PC-3 (cell line): ENCODE results near the gene PGBD4. TPM values are rescaled to one million over a fixed set of nuclear protein-coding genes. Genes with fewer than 3 reads are reported as not detected.
"Not testable (repeated sequence)": the region's sequence is repeated elsewhere in the genome, so short reads cannot be mapped to it uniquely, and the experiment has no call there.

Experiments
- ATAC-seq: fragments of 200-7000 bp; cut with Tn5 transposase; 2 replicates; pipeline ENCODE4 v1.9.1; 2020; ENCODE audit warnings: mild to moderate bottlenecking, moderate library complexity
- BruUV-seq: library from RNA; stranded (reverse); fragments of 400-500 nt; replicated peaks from 2 replicates; lab custom pipeline; 2021; lab: Mats Ljungman, UMichigan
- CTCF ChIA-PET: fragments of 300-600 bp; sonication (Branson Sonifier 250); formaldehyde crosslinking; loops from one replicate; lab custom pipeline; 2022; ENCODE audit warnings: antibody characterized with exemption; lab: Charles Lee
- POLR2A ChIA-PET: fragments of 300-600 bp; sonication (Branson Sonifier 250); formaldehyde crosslinking; loops from one replicate; lab custom pipeline; 2022; ENCODE audit warnings: antibody characterized with exemption; ENCODE audit not compliant: unreplicated experiment; lab: Charles Lee
- DNase-seq: peaks from one replicate; pipeline ENCODE4 v3.0.0-alpha.2; 2015
- H2AFZ ChIP-seq: fragments of 300-600 bp; sonication (generic); 2 replicates; pipeline ENCODE4 v1.6.0; 2016; ENCODE audit warnings: antibody characterized with exemption, low read length
- H3F3A ChIP-seq: fragments of 300-600 bp; sonication (generic); one replicate; pipeline ENCODE4 v1.6.0; 2017; ENCODE audit warnings: antibody characterized with exemption, low read length, control low read depth, mild to moderate bottlenecking; ENCODE audit not compliant: unreplicated experiment
- H3K27ac ChIP-seq: fragments of 300-600 bp; sonication (generic); 2 replicates; pipeline ENCODE4 v1.5.1; 2016; ENCODE audit warnings: mild to moderate bottlenecking, low read length
- H3K27me3 ChIP-seq: fragments of 300-600 bp; sonication (generic); 2 replicates; pipeline ENCODE4 v1.6.1; 2016; ENCODE audit warnings: low read length, mixed read lengths
- H3K36me3 ChIP-seq: fragments of 300-600 bp; sonication (generic); 2 replicates; pipeline ENCODE4 v1.6.1; 2016; ENCODE audit warnings: low read depth, mixed run types, low read length, mixed read lengths
- H3K4me1 ChIP-seq: fragments of 300-600 bp; sonication (generic); 2 replicates; pipeline ENCODE4 v1.5.1; 2016; ENCODE audit warnings: low read length; ENCODE audit not compliant: insufficient read depth
- H3K4me2 ChIP-seq: fragments of 300-600 bp; sonication (generic); 2 replicates; pipeline ENCODE4 v1.6.0; 2016; ENCODE audit warnings: low read length
- H3K4me3 ChIP-seq: fragments of 300-600 bp; sonication (generic); 2 replicates; pipeline ENCODE4 v1.5.1; 2016; ENCODE audit warnings: mild to moderate bottlenecking, low read length, mixed read lengths
- H3K79me2 ChIP-seq: fragments of 300-600 bp; sonication (generic); 2 replicates; pipeline ENCODE4 v1.6.1; 2017; ENCODE audit warnings: low read length, mixed read lengths
- H3K9ac ChIP-seq: fragments of 300-600 bp; sonication (generic); 2 replicates; pipeline ENCODE4 v1.6.0; 2016; ENCODE audit warnings: mild to moderate bottlenecking, low read length
- H3K9me2 ChIP-seq: fragments of 300-600 bp; sonication (generic); replicated peaks from 2 replicates; pipeline ENCODE4 v1.6.1; 2016; ENCODE audit warnings: mixed run types, low read length, mixed read lengths
- H3K9me3 ChIP-seq: fragments of 300-600 bp; sonication (generic); 2 replicates; pipeline ENCODE4 v1.6.1; 2016; ENCODE audit warnings: low read length, mixed read lengths
- H4K20me1 ChIP-seq: fragments of 300-600 bp; sonication (generic); 2 replicates; pipeline ENCODE4 v1.6.1; 2016; ENCODE audit warnings: low read length, mixed read lengths
- CTCF ChIP-seq: fragments of 300-600 bp; sonication (generic); conservative IDR thresholded peaks from 2 replicates; pipeline ENCODE4 v1.5.1; 2017; ENCODE audit warnings: antibody characterized with exemption, low read depth, mild to moderate bottlenecking, low read length
- EZH2 ChIP-seq: fragments of 300-600 bp; sonication (generic); IDR thresholded peaks from one replicate; pipeline ENCODE4 v1.6.1; 2017; ENCODE audit warnings: antibody characterized with exemption, mild to moderate bottlenecking, low read length; ENCODE audit not compliant: unreplicated experiment
- EZH2phosphoT487 ChIP-seq: fragments of 300-600 bp; sonication (generic); IDR thresholded peaks from 2 replicates; pipeline ENCODE4 v1.6.1; 2018; ENCODE audit warnings: mild to moderate bottlenecking, antibody characterized with exemption, low read length, borderline replicate concordance
- intact Hi-C: fragments of 100-400 bp; cut with micrococcal nuclease; formaldehyde crosslinking; loops from 2 replicates; pipeline ENCODE4 v1.9.0; 2023
- total RNA-seq: library from RNA; depleted of rRNA; stranded (reverse); fragments of >200 nt; gene quantifications from 2 replicates; pipeline ENCODE4 v1.2.3, GENCODE V29; 2014

Gene PGBD4
- total RNA-seq, 1 experiment from 2014 or later: 2.6 TPM

- Histone ChIP-seq H3K4me3 (no peak overlapping the region), H3K36me3 (no peaks in the 10 kb centered on the region), H2AFZ (no peak overlapping the region), H4K20me1 (no peaks in the 10 kb centered on the region), H3K9me3 (no peaks in the 10 kb centered on the region), H3K4me1 (peaks cover 31% of the 10 kb centered on the region), H3F3A (no peaks in the 10 kb centered on the region), H3K9ac (no peak overlapping the region), H3K4me2 (no peak overlapping the region), H3K27ac (no peak overlapping the region), H3K9me2 (no peaks in the 10 kb centered on the region), H3K79me2 (no peaks in the 10 kb centered on the region), H3K27me3 (no peaks in the 10 kb centered on the region)
- ChIA-PET CTCF (interaction anchor here (0.5 to 1.0 kb wide), 5 partner anchors 8 to 858 kb away, joined by 3 to 5 read pairs (median 3); partner anchors contain the start of gene LPCAT4), POLR2A (interaction anchor here (0.5 to 0.7 kb wide), 2 partner anchors 55 to 91 kb away, joined by 3 to 6 read pairs; partner anchors contain the start of gene KATNBL1)
- no TSS peak for BruUV-seq
- intact Hi-C loops: no loop called here
- ATAC-seq (peak; percentile 65), DNase-seq (peak; percentile 70)
- TF ChIP-seq CTCF (peak; percentile 61), EZH2 (no peak), EZH2phosphoT487 (no peak)
Observed at GRCh38 chr15:34119291-34119690, 17.4 kb downstream of the PGBD4 start.

- DNase-seq, H3K27me3 ChIP-seq, H3K4me3 ChIP-seq, H3K9me3 ChIP-seq, H3K79me2 ChIP-seq, H3K9ac ChIP-seq, POLR2A ChIA-PET, H4K20me1 ChIP-seq, BruUV-seq, H3K36me3 ChIP-seq, H3F3A ChIP-seq, H3K27ac ChIP-seq, H3K9me2 ChIP-seq, H3K4me2 ChIP-seq, H2AFZ ChIP-seq, ATAC-seq: not testable (repeated sequence)
- intact Hi-C loops: loop anchor here (5.0 kb wide), 1 partner anchor 57 kb away; no protein-coding TSS in a partner anchor
- CTCF ChIA-PET: interaction anchor here (1.1 kb wide), 1 partner anchor 73 kb away, joined by 3 read pairs; no protein-coding TSS in a partner anchor
- peaks cover 31% of the 10 kb centered on the region for H3K4me1 ChIP-seq
Observed at GRCh38 chr15:34120420-34120819, 18.5 kb downstream of the PGBD4 start.

- BruUV-seq, H3K27me3 ChIP-seq, CTCF ChIA-PET, DNase-seq, H3F3A ChIP-seq, H2AFZ ChIP-seq, ATAC-seq, H3K9me2 ChIP-seq, H3K9me3 ChIP-seq, H4K20me1 ChIP-seq, H3K4me2 ChIP-seq, H3K4me3 ChIP-seq, H3K79me2 ChIP-seq, H3K36me3 ChIP-seq: not testable (repeated sequence)
- H3K9ac ChIP-seq: peak overlapping the region; percentile 48
- H3K4me1 ChIP-seq: peaks cover 31% of the 10 kb centered on the region
- peak overlapping the region; percentile 88 for H3K27ac ChIP-seq
- intact Hi-C loops: loop anchor here (5.0 kb wide), 1 partner anchor 56 kb away; no protein-coding TSS in a partner anchor
- POLR2A ChIA-PET: interaction anchor here (1.4 kb wide), 1 partner anchor 12 kb away, joined by 7 read pairs; no protein-coding TSS in a partner anchor
Observed at GRCh38 chr15:34121786-34122185, 19.9 kb downstream of the PGBD4 start.
